ENCODE data around the gene OR6S1. TPM values are rescaled to one million over a fixed set of nuclear protein-coding genes. Genes with fewer than 3 reads are reported as not detected.
A peak's percentile ranks its signal among the peaks of the same experiment; 100 is the strongest.
"Not testable (repeated sequence)": the region's sequence is repeated elsewhere in the genome, so short reads cannot be mapped to it uniquely, and the experiment has no call there.

Gene OR6S1
- total and polyA plus RNA-seq, 9 donors = not detected

GRCh38 chr14:20624495-20625070 lies 16.9 kb downstream of the OR6S1 start:
- WGBS, 3 donors = 5 to 14% (median 11%) methylated on average over 22 of the region's 22 CpGs
- no peak for TF ChIP-seq EP300 (IDR thresholded peaks at IDR 0.05)
- H3K4me3 ChIP-seq = no peak overlapping the region
- intact Hi-C loops (cut with DNase I) = loop anchor here in 1 of 4 donors (5.0 kb wide), 1 partner anchor 58 kb away; the partner anchor contains the start of gene RNASE4
- peaks cover 11% of the 10 kb centered on the region for H3K4me1 ChIP-seq (ENCODE audit: insufficient read depth)
- no peaks in the 10 kb centered on the region for H3K27me3 ChIP-seq
- peak in 4 of 5 donors; percentile 34 to 48 (median 46) for DNase-seq
- H3K27ac ChIP-seq = no peak overlapping the region
- H3K9me3 ChIP-seq = no peaks in the 10 kb centered on the region
- H3K36me3 ChIP-seq = no peaks in the 10 kb centered on the region

- no peak for DNase-seq
- Histone ChIP-seq H3K4me1 (ENCODE audit: insufficient read depth) (peaks cover 11% of the 10 kb centered on the region), H3K27ac (no peak overlapping the region), H3K27me3 (no peaks in the 10 kb centered on the region), H3K4me3 (no peak overlapping the region), H3K9me3 (no peaks in the 10 kb centered on the region), H3K36me3 (no peaks in the 10 kb centered on the region)
- TF ChIP-seq EP300 (IDR thresholded peaks at IDR 0.05) (no peak), CTCF (IDR thresholded peaks at IDR 0.05) (no peak), POLR2A (IDR thresholded peaks at IDR 0.05) (no peak)
- WGBS, 3 donors = 52 to 60% (median 54%) methylated on average over 15 of the region's 15 CpGs
- intact Hi-C loops (cut with DNase I) = no loop called here
These were observed 17.7 kb downstream of the OR6S1 start for GRCh38 chr14:20623798-20624197.

GRCh38 chr14:20622816-20623291 lies 18.6 kb downstream of the OR6S1 start:
- intact Hi-C loops (cut with DNase I) = no loop called here
- Histone ChIP-seq H3K27ac (no peak overlapping the region), H3K4me1 (ENCODE audit: insufficient read depth) (peaks cover 11% of the 10 kb centered on the region), H3K9me3 (no peaks in the 10 kb centered on the region), H3K27me3 (no peaks in the 10 kb centered on the region), H3K4me3 (no peak overlapping the region), H3K36me3 (no peaks in the 10 kb centered on the region)
- DNase-seq = peak in 1 of 5 donors; percentile 61
- WGBS, 3 donors = 7 to 10% (median 9%) methylated on average over 17 to 29 of the region's 29 CpGs
- no peak for TF ChIP-seq EP300 (IDR thresholded peaks at IDR 0.05)
- TF ChIP-seq CTCF (IDR thresholded peaks at IDR 0.05) = no peak
- TF ChIP-seq POLR2A (IDR thresholded peaks at IDR 0.05) = no peak

GRCh38 chr14:20620798-20621478 lies 20.6 kb downstream of the OR6S1 start:
- TF ChIP-seq EP300 (IDR thresholded peaks at IDR 0.05) = no peak
- TF ChIP-seq POLR2A (IDR thresholded peaks at IDR 0.05) = no peak
- no peak for TF ChIP-seq CTCF (IDR thresholded peaks at IDR 0.05)
- WGBS, 3 donors = 52 to 70% (median 62%) methylated on average over 2 of the region's 2 CpGs
- H3K36me3 ChIP-seq = no peaks in the 10 kb centered on the region
- H3K4me1 ChIP-seq (ENCODE audit: insufficient read depth) = peaks cover 8% of the 10 kb centered on the region
- DNase-seq = no peak
- H3K4me3 ChIP-seq = no peak overlapping the region
- no peaks in the 10 kb centered on the region for H3K27me3 ChIP-seq
- no peaks in the 10 kb centered on the region for H3K9me3 ChIP-seq
- H3K27ac ChIP-seq = no peak overlapping the region
- intact Hi-C loops (cut with DNase I) = no loop called here

- H3K27me3 ChIP-seq; H3K9me3 ChIP-seq; intact Hi-C loops (cut with DNase I); H3K4me1 ChIP-seq (ENCODE audit: insufficient read depth); DNase-seq; H3K36me3 ChIP-seq; H3K4me3 ChIP-seq; H3K27ac ChIP-seq: not testable (repeated sequence)
- 80 to 85% (median 82%) methylated on average over 6 of the region's 6 CpGs for WGBS, 3 donors
These were observed 21.8 kb downstream of the OR6S1 start for GRCh38 chr14:20619688-20620087.

All from ovary (tissue), 9 donors.